Measurements from ENCODE around the gene ING3.

GRCh38 chr7:120997882-120998474, 47.4 kb downstream of the ING3 start:
- no peak for TF ChIP-seq CTCF (conservative IDR thresholded peaks at IDR 0.05; ENCODE audit: low read length)
- no peak for TF ChIP-seq EZH2phosphoT487 (IDR thresholded peaks at IDR 0.05; ENCODE audit: borderline replicate concordance)

Data from Loucy (cell line).